ENCODE measurements around the gene ARL3. TPM values are rescaled to one million over a fixed set of nuclear protein-coding genes. Genes with fewer than 3 reads are reported as not detected.

Gene ARL3
- total RNA-seq, 1 experiment from 2014 or later: 13.3 TPM

DNA sequence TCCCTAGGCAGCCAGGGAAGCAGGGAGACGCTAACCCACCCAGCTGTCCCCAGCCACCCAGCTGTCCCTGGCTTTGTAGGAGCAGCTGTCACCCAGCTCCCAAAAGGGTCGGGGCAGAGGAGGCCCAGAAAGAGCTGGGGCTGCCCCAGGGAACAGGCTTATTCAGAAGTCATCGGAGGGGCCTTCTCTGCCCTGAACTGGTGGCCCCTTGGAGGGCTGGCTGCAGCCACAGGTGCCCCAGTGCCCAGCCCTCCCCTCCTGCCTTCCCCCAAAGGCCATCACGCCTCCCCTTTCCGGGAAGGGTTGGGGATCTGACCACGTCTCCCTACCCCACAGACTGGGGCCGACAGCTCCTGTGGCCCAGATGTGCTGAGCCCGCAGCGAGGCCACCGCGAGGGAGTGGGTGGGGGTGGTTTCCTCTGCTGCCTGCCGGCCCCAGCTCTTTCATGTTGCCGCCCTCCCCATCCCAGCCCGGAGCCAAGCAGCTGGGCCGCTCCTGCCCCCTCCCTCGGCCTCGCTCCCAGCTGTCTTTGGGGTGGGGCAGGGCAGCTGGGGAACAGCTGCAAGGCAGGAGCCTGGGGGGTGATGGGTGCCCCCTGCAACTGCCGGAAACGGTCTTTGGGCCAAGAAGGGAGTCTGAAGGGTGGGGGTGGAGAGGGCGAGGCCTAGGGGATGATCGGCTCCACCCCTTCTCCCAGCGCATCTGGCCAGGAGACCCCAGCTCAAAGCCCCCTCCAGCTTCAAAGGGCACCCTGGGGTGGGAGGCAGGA lies 53.1 kb downstream of the ARL3 start:
- H3K9me2 ChIP-seq (ENCODE audit: insufficient read depth): no peaks in the 10 kb centered on the region
- no peak for TF ChIP-seq EGR1 (IDR thresholded peaks at IDR 0.05; ENCODE audit: low read depth)
- peak; percentile 78 for TF ChIP-seq TCF7L2 (IDR thresholded peaks at IDR 0.05; ENCODE audit: borderline replicate concordance, extremely low read depth, insufficient read depth, insufficient read length)
- no peak for TF ChIP-seq EZH2 (IDR thresholded peaks at IDR 0.05)
- no peak for TF ChIP-seq CBX3 (IDR thresholded peaks at IDR 0.05; ENCODE audit: low read depth)
- TF ChIP-seq, protein P1, sequence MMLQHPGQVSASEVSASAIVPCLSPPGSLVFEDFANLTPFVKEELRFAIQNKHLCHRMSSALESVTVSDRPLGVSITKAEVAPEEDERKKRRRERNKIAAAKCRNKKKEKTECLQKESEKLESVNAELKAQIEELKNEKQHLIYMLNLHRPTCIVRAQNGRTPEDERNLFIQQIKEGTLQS (IDR thresholded peaks at IDR 0.05): no peak
- peaks cover 0 to 8% of the 10 kb centered on the region in 2 experiments; a peak in 1 of 4 replicates for H3K4me1 ChIP-seq (ENCODE audit: control insufficient read depth in 1 of 2, insufficient read depth in 2 of 2, low read length in 2 of 2)
- H3K9me3 ChIP-seq (ENCODE audit: control insufficient read depth in 1 of 2, insufficient read depth in 1 of 2, low read depth in 1 of 2, low read length in 2 of 2): no peaks in the 10 kb centered on the region
- no peaks in the 10 kb centered on the region for H3K79me2 ChIP-seq (ENCODE audit: insufficient read depth, low read length)
- no peak overlapping the region for H3K27ac ChIP-seq (ENCODE audit: low read depth, low read length)
- intact Hi-C loops (cut with micrococcal nuclease): no loop called here
- ChIA-PET RAD21 (ENCODE audit: low non-redundant PET in 1 of 2, low total read pairs in 2 of 2, uncharacterized antibody in 2 of 2, unreplicated experiment in 2 of 2) (no interaction called here), POLR2A (interaction anchor here (0.6 to 0.9 kb wide), 2 partner anchors 15 to 56 kb away, joined by 3 to 5 read pairs; no protein-coding TSS in a partner anchor), CTCF (interaction anchor here (1.3 kb wide), 1 partner anchor 8 kb away, joined by 10 read pairs; no protein-coding TSS in a partner anchor)
- H3K36me3 ChIP-seq (ENCODE audit: control insufficient read depth in 1 of 2, insufficient read depth in 2 of 2, low read length in 2 of 2): peaks cover 7 to 15% of the 10 kb centered on the region in 2 experiments; a peak in 3 of 4 replicates
- no peak overlapping the region for H2AFZ ChIP-seq (ENCODE audit: low read depth, low read length, poor library complexity, severe bottlenecking)
- no peak overlapping the region for H3K4me2 ChIP-seq (ENCODE audit: low read length)
- DNase-seq (ENCODE audit: low read depth, low spot score) (no peak), ATAC-seq (peak; percentile 21)
- no peak overlapping the region for H3K9ac ChIP-seq (ENCODE audit: low read length)
- BruUV-seq (replicated peaks): no TSS peak
- H3K4me3 ChIP-seq (replicated peaks in 1 of 2; ENCODE audit: low read depth in 1 of 2, low read length in 2 of 2): no peak overlapping the region
- H4K20me1 ChIP-seq (ENCODE audit: insufficient read depth): no peaks in the 10 kb centered on the region
- no peaks in the 10 kb centered on the region for H3K27me3 ChIP-seq (ENCODE audit: insufficient read depth, low read length)

DNA sequence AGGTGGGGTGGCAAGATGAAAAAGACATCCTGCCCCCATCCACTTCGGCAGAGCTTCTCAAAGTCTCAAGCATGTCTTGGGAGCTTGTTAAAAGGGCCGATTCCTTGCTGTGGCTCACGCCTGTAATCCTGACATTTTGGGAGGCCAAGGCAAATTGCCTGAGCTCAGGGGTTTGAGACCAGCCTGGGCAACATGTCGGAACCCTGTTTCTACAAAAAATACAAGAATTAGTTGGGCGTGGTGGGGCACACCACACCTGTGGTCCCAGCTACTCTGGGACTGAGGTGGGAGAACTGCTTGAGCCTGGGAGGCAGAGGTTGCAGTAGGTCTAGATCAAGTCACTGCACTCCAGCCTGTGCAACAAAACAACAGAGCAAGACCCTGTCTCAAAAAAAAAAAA lies 55.4 kb downstream of the ARL3 start:
- peak; percentile 6; the same call in 1 of the 2 replicates for ATAC-seq
- H3K27ac ChIP-seq (ENCODE audit: low read depth, low read length): no peak overlapping the region
- H3K79me2 ChIP-seq (ENCODE audit: insufficient read depth, low read length): peaks cover 5% of the 10 kb centered on the region
- peaks cover 0 to 5% of the 10 kb centered on the region in 2 experiments; a peak in 1 of 4 replicates for H3K4me1 ChIP-seq (ENCODE audit: control insufficient read depth in 1 of 2, insufficient read depth in 2 of 2, low read length in 2 of 2)
- H3K4me2 ChIP-seq (ENCODE audit: low read length): no peak overlapping the region
- no peak overlapping the region for H3K9ac ChIP-seq (ENCODE audit: low read length)
- no peak overlapping the region for H2AFZ ChIP-seq (ENCODE audit: low read depth, low read length, poor library complexity, severe bottlenecking)
- DNase-seq (ENCODE audit: low read depth, low spot score): no peak
- peaks cover 9 to 21% of the 10 kb centered on the region in 2 experiments; a peak in 3 of 4 replicates for H3K36me3 ChIP-seq (ENCODE audit: control insufficient read depth in 1 of 2, insufficient read depth in 2 of 2, low read length in 2 of 2)
- ChIA-PET CTCF (interaction anchor here (1.1 kb wide), 1 partner anchor 20 kb away, joined by 3 read pairs; no protein-coding TSS in a partner anchor), POLR2A (interaction anchor here (0.5 to 1.5 kb wide), 2 partner anchors 12 to 54 kb away, joined by 3 read pairs; no protein-coding TSS in a partner anchor), RAD21 (ENCODE audit: low non-redundant PET in 1 of 2, low total read pairs in 2 of 2, uncharacterized antibody in 2 of 2, unreplicated experiment in 2 of 2) (no interaction called here)
- H3K27me3 ChIP-seq (ENCODE audit: insufficient read depth, low read length): no peaks in the 10 kb centered on the region
- H3K4me3 ChIP-seq (replicated peaks in 1 of 2; ENCODE audit: low read depth in 1 of 2, low read length in 2 of 2): no peak overlapping the region
- no peaks in the 10 kb centered on the region for H3K9me3 ChIP-seq (ENCODE audit: control insufficient read depth in 1 of 2, insufficient read depth in 1 of 2, low read depth in 1 of 2, low read length in 2 of 2)
- no peaks in the 10 kb centered on the region for H3K9me2 ChIP-seq (ENCODE audit: insufficient read depth)
- no peak for TF ChIP-seq ZNF274 (IDR thresholded peaks at IDR 0.05; ENCODE audit: low read depth, low read length)
- TF ChIP-seq ELF1 (IDR thresholded peaks at IDR 0.05; ENCODE audit: borderline replicate concordance, low read depth): no peak
- no peak for TF ChIP-seq EZH2 (IDR thresholded peaks at IDR 0.05)
- TF ChIP-seq CBX3 (IDR thresholded peaks at IDR 0.05; ENCODE audit: low read depth): no peak
- TF ChIP-seq, protein P2, sequence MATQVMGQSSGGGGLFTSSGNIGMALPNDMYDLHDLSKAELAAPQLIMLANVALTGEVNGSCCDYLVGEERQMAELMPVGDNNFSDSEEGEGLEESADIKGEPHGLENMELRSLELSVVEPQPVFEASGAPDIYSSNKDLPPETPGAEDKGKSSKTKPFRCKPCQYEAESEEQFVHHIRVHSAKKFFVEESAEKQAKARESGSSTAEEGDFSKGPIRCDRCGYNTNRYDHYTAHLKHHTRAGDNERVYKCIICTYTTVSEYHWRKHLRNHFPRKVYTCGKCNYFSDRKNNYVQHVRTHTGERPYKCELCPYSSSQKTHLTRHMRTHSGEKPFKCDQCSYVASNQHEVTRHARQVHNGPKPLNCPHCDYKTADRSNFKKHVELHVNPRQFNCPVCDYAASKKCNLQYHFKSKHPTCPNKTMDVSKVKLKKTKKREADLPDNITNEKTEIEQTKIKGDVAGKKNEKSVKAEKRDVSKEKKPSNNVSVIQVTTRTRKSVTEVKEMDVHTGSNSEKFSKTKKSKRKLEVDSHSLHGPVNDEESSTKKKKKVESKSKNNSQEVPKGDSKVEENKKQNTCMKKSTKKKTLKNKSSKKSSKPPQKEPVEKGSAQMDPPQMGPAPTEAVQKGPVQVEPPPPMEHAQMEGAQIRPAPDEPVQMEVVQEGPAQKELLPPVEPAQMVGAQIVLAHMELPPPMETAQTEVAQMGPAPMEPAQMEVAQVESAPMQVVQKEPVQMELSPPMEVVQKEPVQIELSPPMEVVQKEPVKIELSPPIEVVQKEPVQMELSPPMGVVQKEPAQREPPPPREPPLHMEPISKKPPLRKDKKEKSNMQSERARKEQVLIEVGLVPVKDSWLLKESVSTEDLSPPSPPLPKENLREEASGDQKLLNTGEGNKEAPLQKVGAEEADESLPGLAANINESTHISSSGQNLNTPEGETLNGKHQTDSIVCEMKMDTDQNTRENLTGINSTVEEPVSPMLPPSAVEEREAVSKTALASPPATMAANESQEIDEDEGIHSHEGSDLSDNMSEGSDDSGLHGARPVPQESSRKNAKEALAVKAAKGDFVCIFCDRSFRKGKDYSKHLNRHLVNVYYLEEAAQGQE (IDR thresholded peaks at IDR 0.05; ENCODE audit: low read depth): no peak
- no peak for TF ChIP-seq TCF7L2 (IDR thresholded peaks at IDR 0.05; ENCODE audit: borderline replicate concordance, extremely low read depth, insufficient read depth, insufficient read length)
- TF ChIP-seq, protein P3, sequence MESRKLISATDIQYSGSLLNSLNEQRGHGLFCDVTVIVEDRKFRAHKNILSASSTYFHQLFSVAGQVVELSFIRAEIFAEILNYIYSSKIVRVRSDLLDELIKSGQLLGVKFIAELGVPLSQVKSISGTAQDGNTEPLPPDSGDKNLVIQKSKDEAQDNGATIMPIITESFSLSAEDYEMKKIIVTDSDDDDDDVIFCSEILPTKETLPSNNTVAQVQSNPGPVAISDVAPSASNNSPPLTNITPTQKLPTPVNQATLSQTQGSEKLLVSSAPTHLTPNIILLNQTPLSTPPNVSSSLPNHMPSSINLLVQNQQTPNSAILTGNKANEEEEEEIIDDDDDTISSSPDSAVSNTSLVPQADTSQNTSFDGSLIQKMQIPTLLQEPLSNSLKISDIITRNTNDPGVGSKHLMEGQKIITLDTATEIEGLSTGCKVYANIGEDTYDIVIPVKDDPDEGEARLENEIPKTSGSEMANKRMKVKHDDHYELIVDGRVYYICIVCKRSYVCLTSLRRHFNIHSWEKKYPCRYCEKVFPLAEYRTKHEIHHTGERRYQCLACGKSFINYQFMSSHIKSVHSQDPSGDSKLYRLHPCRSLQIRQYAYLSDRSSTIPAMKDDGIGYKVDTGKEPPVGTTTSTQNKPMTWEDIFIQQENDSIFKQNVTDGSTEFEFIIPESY (IDR thresholded peaks at IDR 0.05; ENCODE audit: extremely low read depth, insufficient replicate concordance, low read length): no peak
- TF ChIP-seq YY1 (IDR thresholded peaks at IDR 0.05; ENCODE audit: extremely low read depth, insufficient replicate concordance, low read depth, low read length): no peak
- TF ChIP-seq EZH2phosphoT487 (IDR thresholded peaks at IDR 0.05; ENCODE audit: borderline replicate concordance): no peak
- BruUV-seq (replicated peaks): no TSS peak
- intact Hi-C loops (cut with micrococcal nuclease): no loop called here
- H4K20me1 ChIP-seq (ENCODE audit: insufficient read depth): no peaks in the 10 kb centered on the region

All from HCT116 (cell line).